H9 (cell line): ENCODE results near the gene HTATIP2. TPM values are rescaled to one million over a fixed set of nuclear protein-coding genes. Genes with fewer than 3 reads are reported as not detected.

Experiments
- DNase-seq: peaks from one replicate; pipeline ENCODE4 v3.0.0-alpha.2; 2017
- H2AFZ ChIP-seq: one replicate; pipeline ENCODE4 v1.6.1; 2013; ENCODE audit warnings: mild to moderate bottlenecking, low read length, control low read depth, moderate library complexity
- H2AK5ac ChIP-seq: 2 replicates; pipeline ENCODE4 v1.6.1; 2013; ENCODE audit warnings: low read length, control low read depth, mixed read lengths; ENCODE audit not compliant: insufficient read length
- H2BK120ac ChIP-seq: one replicate; pipeline ENCODE4 v1.6.1; 2013; ENCODE audit warnings: low read depth, mild to moderate bottlenecking, low read length, control low read depth, inconsistent platforms; ENCODE audit not compliant: poor library complexity, severe bottlenecking
- H2BK12ac ChIP-seq: 2 replicates; pipeline ENCODE4 v1.6.1; 2013; ENCODE audit warnings: low read length, control low read depth, mixed read lengths, low read depth; ENCODE audit not compliant: insufficient read length
- H2BK15ac ChIP-seq: 2 replicates; pipeline ENCODE4 v1.6.1; 2013; ENCODE audit warnings: low read depth, low read length, control low read depth
- H2BK20ac ChIP-seq: one replicate; pipeline ENCODE4 v1.6.1; 2013; ENCODE audit warnings: low read depth, mild to moderate bottlenecking, low read length, control low read depth, inconsistent platforms; ENCODE audit not compliant: poor library complexity, severe bottlenecking
- H2BK5ac ChIP-seq: 2 replicates; pipeline ENCODE4 v1.6.1; 2013; ENCODE audit warnings: low read length, control low read depth, mixed read lengths; ENCODE audit not compliant: insufficient read length
- H3K14ac ChIP-seq: 2 replicates; pipeline ENCODE4 v1.6.1; 2013; ENCODE audit warnings: low read length, control low read depth; ENCODE audit not compliant: insufficient read depth
- H3K18ac ChIP-seq: 2 replicates; pipeline ENCODE4 v1.6.1; 2013; ENCODE audit warnings: low read depth, mild to moderate bottlenecking, mixed read lengths, low read length, control low read depth; ENCODE audit not compliant: insufficient read length
- H3K23ac ChIP-seq: 2 replicates; pipeline ENCODE4 v1.6.1; 2013; ENCODE audit warnings: low read length, control low read depth, mixed read lengths, low read depth; ENCODE audit not compliant: insufficient read length
- H3K23me2 ChIP-seq: 2 replicates; pipeline ENCODE4 v1.6.1; 2013; ENCODE audit warnings: low read depth, mild to moderate bottlenecking, mixed read lengths, low read length, control low read depth; ENCODE audit not compliant: insufficient read length, poor library complexity, severe bottlenecking
- H3K27ac ChIP-seq: 2 replicates; pipeline ENCODE4 v1.5.1; 2013; ENCODE audit warnings: low read length, control low read depth, mixed read lengths, low read depth; ENCODE audit not compliant: insufficient read length
- H3K27me3 ChIP-seq: 2 replicates; pipeline ENCODE4 v1.6.1; 2013; ENCODE audit warnings: low read length, control low read depth, inconsistent platforms; ENCODE audit not compliant: insufficient read depth
- H3K4ac ChIP-seq: 2 replicates; pipeline ENCODE4 v1.6.1; 2013; ENCODE audit warnings: low read depth, mild to moderate bottlenecking, control low read depth, inconsistent platforms, low read length, moderate library complexity
- H3K4me1 ChIP-seq: 2 replicates; pipeline ENCODE4 v1.6.1; 2013; ENCODE audit warnings: low read length, control low read depth, inconsistent platforms; ENCODE audit not compliant: insufficient read depth
- H3K4me2 ChIP-seq: 2 replicates; pipeline ENCODE4 v1.6.1; 2013; ENCODE audit warnings: low read length, control low read depth, mixed read lengths; ENCODE audit not compliant: insufficient read length, insufficient read depth
- H3K56ac ChIP-seq: 2 replicates; pipeline ENCODE4 v1.6.1; 2013; ENCODE audit warnings: low read depth, mild to moderate bottlenecking, mixed read lengths, low read length, control low read depth; ENCODE audit not compliant: insufficient read length
- H3K79me1 ChIP-seq: 2 replicates; pipeline ENCODE4 v1.6.1; 2013; ENCODE audit warnings: low read depth, mild to moderate bottlenecking, moderate library complexity, low read length, control low read depth, inconsistent platforms; ENCODE audit not compliant: insufficient read depth, poor library complexity, severe bottlenecking
- H3K79me2 ChIP-seq: 2 replicates; pipeline ENCODE4 v1.6.1; 2013; ENCODE audit warnings: low read length, control low read depth, inconsistent platforms; ENCODE audit not compliant: insufficient read depth
- H3K9ac ChIP-seq: 2 replicates; pipeline ENCODE4 v1.6.1; 2013; ENCODE audit warnings: low read length, control low read depth, mixed read lengths; ENCODE audit not compliant: insufficient read length; ENCODE audit errors: extremely low read depth
- H3K9me3 ChIP-seq: one replicate; pipeline ENCODE4 v1.6.1; 2013; ENCODE audit warnings: low read depth, low read length, inconsistent platforms; ENCODE audit not compliant: control insufficient read depth
- H3T11ph ChIP-seq: one replicate; pipeline ENCODE4 v1.6.1; 2013; ENCODE audit warnings: mild to moderate bottlenecking, low read length, control low read depth, inconsistent platforms
- H4K20me1 ChIP-seq: one replicate; pipeline ENCODE4 v1.6.1; 2013; ENCODE audit not compliant: control insufficient read depth, insufficient read length, insufficient read depth
- H4K5ac ChIP-seq: 2 replicates; pipeline ENCODE4 v1.6.1; 2013; ENCODE audit warnings: low read depth, mild to moderate bottlenecking, mixed read lengths, low read length, control low read depth; ENCODE audit not compliant: insufficient read length
- H4K8ac ChIP-seq: replicated peaks from 2 replicates; pipeline ENCODE4 v1.6.1; 2013; ENCODE audit warnings: low read length, control low read depth, mixed read lengths, low read depth; ENCODE audit not compliant: insufficient read length
- H4K91ac ChIP-seq: 2 replicates; pipeline ENCODE4 v1.6.1; 2013; ENCODE audit warnings: low read depth, mild to moderate bottlenecking, moderate library complexity, mixed read lengths, low read length, control low read depth; ENCODE audit not compliant: insufficient read length
- H3K27ac Mint-ChIP-seq, 3 experiments: 2 replicates in 2 of 3; 3 replicates in 1 of 3; pipeline ENCODE4 v1.8.0; 2020 to 2021; ENCODE audit warnings: mixed read lengths in 3 of 3, mild to moderate bottlenecking in 1 of 3, moderate library complexity in 1 of 3
- H3K27me3 Mint-ChIP-seq: 2 replicates; pipeline ENCODE4 v1.8.0; 2021; ENCODE audit warnings: low read depth, mild to moderate bottlenecking, moderate library complexity, mixed read lengths
- H3K36me3 Mint-ChIP-seq, 3 experiments: 2 replicates in 2 of 3; 3 replicates in 1 of 3; pipeline ENCODE4 v1.8.0; 2020 to 2021; ENCODE audit warnings: low read depth in 3 of 3, mixed read lengths in 3 of 3; ENCODE audit not compliant: insufficient read depth in 1 of 3
- H3K4me1 Mint-ChIP-seq, 2 experiments: 2 replicates each; pipeline ENCODE4 v1.8.0; 2020; ENCODE audit warnings: mixed read lengths in 2 of 2
- H3K4me3 Mint-ChIP-seq, 2 experiments: 2 replicates in 1 of 2; 3 replicates in 1 of 2; pipeline ENCODE4 v1.8.0; 2020 to 2021; ENCODE audit warnings: mild to moderate bottlenecking in 2 of 2, mixed read lengths in 2 of 2, moderate library complexity in 1 of 2
- H3K9me3 Mint-ChIP-seq, 2 experiments: 2 replicates in 1 of 2; 3 replicates in 1 of 2; pipeline ENCODE4 v1.8.0; 2020; ENCODE audit warnings: mild to moderate bottlenecking in 2 of 2, mixed read lengths in 2 of 2, moderate library complexity in 1 of 2
- WGBS: extraction: QIAGEN DNeasy Blood & Tissue Kit; methylation state at CpG from one replicate; pipeline ENCODE4 v1.1.7; 2013; ENCODE audit warnings: missing lambda C conversion rate, low lambda C conversion rate, mixed read lengths; ENCODE audit not compliant: insufficient read length; ENCODE audit errors: extremely low coverage; 5-methylcytosine and 5-hydroxymethylcytosine counted together
- total RNA-seq: library from RNA; stranded (reverse); gene quantifications from 2 replicates; pipeline ENCODE4 v1.2.1, GENCODE V29; 2021
- TF ChIP-seq, protein P1 (sequence below): fragments of 200-600 bp; sonication (generic); conservative IDR thresholded peaks from 3 replicates; pipeline ENCODE4 v1.8.0; 2021; ENCODE audit warnings: antibody characterized with exemption, mild to moderate bottlenecking

Gene HTATIP2
- total RNA-seq, 1 experiment from 2014 or later = 32.8 TPM

DNA sequence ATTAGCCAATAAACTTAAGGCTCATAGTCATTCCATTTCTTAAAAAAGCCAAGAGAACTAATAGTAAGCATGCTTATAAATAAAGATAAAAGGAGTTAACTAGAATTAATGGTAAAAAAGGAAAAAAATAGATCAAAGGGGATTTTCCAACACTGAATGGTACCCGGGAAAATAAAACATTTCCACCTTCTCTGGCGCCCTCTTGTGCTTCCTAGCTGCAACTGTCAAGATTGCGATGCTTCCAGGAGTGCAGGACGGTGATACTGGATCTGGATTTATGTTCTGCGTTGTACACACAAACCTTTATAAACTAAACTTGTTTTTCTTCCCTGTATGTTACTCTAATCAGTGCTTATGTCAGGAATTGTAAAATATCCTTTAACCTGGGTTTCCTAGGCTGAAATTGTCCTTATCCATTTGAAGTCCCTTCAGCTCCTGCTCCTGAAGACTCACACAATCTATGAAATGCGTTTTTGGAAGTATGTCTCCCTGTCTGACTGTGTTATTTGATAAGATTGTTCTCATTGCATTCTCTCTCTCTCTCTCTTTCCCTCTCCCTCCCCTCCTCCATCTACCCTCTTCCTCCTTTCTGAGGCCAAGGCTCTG lies 9.6 kb upstream of the HTATIP2 start:
- H3K23me2 ChIP-seq = no peaks in the 10 kb centered on the region
- H2AFZ ChIP-seq = no peak overlapping the region
- TF ChIP-seq, protein P1, sequence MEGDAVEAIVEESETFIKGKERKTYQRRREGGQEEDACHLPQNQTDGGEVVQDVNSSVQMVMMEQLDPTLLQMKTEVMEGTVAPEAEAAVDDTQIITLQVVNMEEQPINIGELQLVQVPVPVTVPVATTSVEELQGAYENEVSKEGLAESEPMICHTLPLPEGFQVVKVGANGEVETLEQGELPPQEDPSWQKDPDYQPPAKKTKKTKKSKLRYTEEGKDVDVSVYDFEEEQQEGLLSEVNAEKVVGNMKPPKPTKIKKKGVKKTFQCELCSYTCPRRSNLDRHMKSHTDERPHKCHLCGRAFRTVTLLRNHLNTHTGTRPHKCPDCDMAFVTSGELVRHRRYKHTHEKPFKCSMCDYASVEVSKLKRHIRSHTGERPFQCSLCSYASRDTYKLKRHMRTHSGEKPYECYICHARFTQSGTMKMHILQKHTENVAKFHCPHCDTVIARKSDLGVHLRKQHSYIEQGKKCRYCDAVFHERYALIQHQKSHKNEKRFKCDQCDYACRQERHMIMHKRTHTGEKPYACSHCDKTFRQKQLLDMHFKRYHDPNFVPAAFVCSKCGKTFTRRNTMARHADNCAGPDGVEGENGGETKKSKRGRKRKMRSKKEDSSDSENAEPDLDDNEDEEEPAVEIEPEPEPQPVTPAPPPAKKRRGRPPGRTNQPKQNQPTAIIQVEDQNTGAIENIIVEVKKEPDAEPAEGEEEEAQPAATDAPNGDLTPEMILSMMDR = peak; percentile 91
- H3K4ac ChIP-seq = no peak overlapping the region
- H3K36me3 Mint-ChIP-seq = no peaks in the 10 kb centered on the region
- no peak overlapping the region for H3T11ph ChIP-seq
- no peak overlapping the region for H4K91ac ChIP-seq
- H2BK12ac ChIP-seq = no peak overlapping the region
- H2BK5ac ChIP-seq = no peak overlapping the region
- no peaks in the 10 kb centered on the region for H3K27me3 ChIP-seq
- H2BK20ac ChIP-seq = no peak overlapping the region
- H3K4me3 Mint-ChIP-seq = no peak overlapping the region
- WGBS = no CpG with 5 or more reads among the region's 6 CpGs
- H3K4me2 ChIP-seq = no peak overlapping the region
- H3K9ac ChIP-seq = no peak overlapping the region
- H2AK5ac ChIP-seq = no peak overlapping the region
- no peak overlapping the region for H3K56ac ChIP-seq
- H4K20me1 ChIP-seq = no peaks in the 10 kb centered on the region
- H4K8ac ChIP-seq = no peak overlapping the region
- H3K27ac Mint-ChIP-seq = no peak overlapping the region
- no peak for DNase-seq
- no peak overlapping the region for H3K23ac ChIP-seq
- H3K9me3 ChIP-seq = no peaks in the 10 kb centered on the region
- no peaks in the 10 kb centered on the region for H3K9me3 Mint-ChIP-seq
- no peaks in the 10 kb centered on the region; a peak in 1 of 4 replicates for H3K4me1 Mint-ChIP-seq
- no peak overlapping the region for H2BK15ac ChIP-seq
- H3K18ac ChIP-seq = no peak overlapping the region
- H3K79me2 ChIP-seq = no peaks in the 10 kb centered on the region
- no peak overlapping the region for H3K27ac ChIP-seq
- H3K79me1 ChIP-seq = no peaks in the 10 kb centered on the region
- H3K4me1 ChIP-seq = no peaks in the 10 kb centered on the region
- H2BK120ac ChIP-seq = no peak overlapping the region
- H3K14ac ChIP-seq = no peak overlapping the region
- no peak overlapping the region for H4K5ac ChIP-seq
- peaks cover 11% of the 10 kb centered on the region for H3K27me3 Mint-ChIP-seq
